GM13976 (cell line): ENCODE results near the gene VRK3.

Experiments used
- DNase-seq: peaks from one replicate; pipeline ENCODE4 v3.0.0; 2012; ENCODE audit warnings: low spot score
- in situ Hi-C: fragments of 300-500 bp; cut with MboI; formaldehyde crosslinking; loops from one replicate; pipeline ENCODE4 v1.12.0; 2022; ENCODE audit warnings: low sequenced_read_pairs, mixed read lengths, inconsistent platforms; ENCODE audit not compliant: unreplicated experiment
- TF ChIP-seq, protein P1 (sequence below): IDR thresholded peaks from 2 replicates; pipeline ENCODE4 v1.5.1; 2012; ENCODE audit warnings: borderline replicate concordance, mild to moderate bottlenecking; ENCODE audit not compliant: insufficient read depth; ENCODE audit errors: extremely low read depth, missing control alignments, control extremely low read depth

The VRK3 gene

DNA sequence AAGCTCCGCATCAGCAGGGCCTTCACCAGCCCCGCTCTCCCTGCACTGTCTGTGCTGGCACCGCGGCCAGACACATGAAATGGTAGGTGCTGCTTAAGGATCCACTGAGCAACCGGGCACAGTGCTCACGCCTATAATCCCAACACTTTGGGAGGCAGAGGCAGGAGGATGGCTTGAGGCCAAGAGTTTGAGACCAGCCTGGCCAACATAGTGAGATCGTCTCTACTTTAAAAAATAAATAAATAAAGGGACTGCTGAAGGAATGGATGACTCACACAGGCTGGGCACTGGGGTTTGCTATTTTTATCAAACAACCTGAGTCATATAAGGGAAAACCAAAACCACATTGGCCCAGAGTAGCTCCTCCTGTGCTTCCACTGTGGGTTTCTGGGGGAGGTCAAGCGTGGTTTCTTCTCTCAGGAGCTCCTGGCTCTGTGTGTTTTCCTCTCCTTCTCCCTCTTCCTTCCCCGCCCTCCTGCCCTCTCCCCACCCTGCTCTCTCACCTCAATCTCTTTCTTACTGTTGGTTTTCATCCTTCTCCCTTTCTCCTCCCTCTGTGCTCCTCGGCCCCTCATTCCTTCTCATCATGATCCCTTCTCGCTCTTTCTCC, 21.3 kb downstream of the VRK3 start:
- TF ChIP-seq, protein P1, sequence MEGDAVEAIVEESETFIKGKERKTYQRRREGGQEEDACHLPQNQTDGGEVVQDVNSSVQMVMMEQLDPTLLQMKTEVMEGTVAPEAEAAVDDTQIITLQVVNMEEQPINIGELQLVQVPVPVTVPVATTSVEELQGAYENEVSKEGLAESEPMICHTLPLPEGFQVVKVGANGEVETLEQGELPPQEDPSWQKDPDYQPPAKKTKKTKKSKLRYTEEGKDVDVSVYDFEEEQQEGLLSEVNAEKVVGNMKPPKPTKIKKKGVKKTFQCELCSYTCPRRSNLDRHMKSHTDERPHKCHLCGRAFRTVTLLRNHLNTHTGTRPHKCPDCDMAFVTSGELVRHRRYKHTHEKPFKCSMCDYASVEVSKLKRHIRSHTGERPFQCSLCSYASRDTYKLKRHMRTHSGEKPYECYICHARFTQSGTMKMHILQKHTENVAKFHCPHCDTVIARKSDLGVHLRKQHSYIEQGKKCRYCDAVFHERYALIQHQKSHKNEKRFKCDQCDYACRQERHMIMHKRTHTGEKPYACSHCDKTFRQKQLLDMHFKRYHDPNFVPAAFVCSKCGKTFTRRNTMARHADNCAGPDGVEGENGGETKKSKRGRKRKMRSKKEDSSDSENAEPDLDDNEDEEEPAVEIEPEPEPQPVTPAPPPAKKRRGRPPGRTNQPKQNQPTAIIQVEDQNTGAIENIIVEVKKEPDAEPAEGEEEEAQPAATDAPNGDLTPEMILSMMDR: no peak
- peak; percentile 78 for DNase-seq
- in situ Hi-C loops: no loop called here

DNA sequence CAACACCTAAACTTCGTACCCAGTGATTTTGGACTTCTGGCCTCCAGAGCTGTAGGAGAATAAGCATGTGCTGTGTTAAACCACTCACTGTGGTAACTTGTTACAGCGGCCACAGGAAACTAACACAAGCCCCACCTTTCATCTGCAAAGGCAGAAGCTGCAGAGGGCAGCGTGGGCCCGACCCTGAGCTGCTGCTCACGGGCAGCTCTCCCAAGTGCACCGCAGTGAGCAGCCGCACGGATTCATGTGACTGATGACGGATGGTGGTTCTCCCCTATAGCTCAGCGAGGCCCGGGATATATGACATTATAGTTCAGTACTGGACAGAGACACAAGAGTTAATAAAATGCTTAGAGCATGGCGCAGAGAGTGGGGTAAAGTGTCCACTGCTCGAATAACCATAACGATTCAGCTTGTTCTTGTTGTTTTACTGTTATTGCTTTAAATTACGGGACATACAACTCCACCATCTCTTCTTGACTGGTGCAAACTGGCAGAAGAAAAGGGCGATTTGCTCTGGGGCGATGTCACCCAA, 21.9 kb downstream of the VRK3 start:
- DNase-seq: no peak
- TF ChIP-seq, protein P1: no peak
- in situ Hi-C loops: no loop called here

DNA sequence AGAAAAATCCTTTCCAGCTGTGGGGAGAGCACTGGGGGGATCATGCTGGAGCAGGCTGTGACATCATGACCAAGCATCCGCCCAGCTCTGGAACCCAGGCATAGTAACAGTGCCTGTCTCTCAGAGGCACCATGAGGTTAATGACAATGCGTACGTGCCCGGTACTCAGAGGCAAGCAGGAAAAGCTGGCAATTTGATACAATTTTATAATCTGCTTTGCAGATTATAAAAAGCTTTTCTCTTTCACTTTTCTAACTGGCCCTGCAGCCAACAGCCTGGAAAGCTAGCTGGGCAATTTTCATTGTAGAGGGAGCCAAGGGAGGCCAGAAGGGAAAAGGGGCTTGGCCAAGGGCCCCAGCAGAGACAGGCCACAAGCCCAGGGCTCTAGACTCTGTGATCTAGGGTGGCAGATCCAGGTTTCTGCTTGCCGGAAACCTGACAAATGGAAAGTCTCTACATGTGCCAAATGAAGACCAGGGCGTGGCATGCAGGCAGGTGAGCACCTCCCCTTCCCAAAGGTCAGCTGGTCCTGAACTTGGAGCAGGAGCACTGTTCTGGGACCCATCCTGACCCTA, 22.7 kb downstream of the VRK3 start:
- no peak for DNase-seq
- in situ Hi-C loops: no loop called here
- TF ChIP-seq, protein P1: no peak

DNA sequence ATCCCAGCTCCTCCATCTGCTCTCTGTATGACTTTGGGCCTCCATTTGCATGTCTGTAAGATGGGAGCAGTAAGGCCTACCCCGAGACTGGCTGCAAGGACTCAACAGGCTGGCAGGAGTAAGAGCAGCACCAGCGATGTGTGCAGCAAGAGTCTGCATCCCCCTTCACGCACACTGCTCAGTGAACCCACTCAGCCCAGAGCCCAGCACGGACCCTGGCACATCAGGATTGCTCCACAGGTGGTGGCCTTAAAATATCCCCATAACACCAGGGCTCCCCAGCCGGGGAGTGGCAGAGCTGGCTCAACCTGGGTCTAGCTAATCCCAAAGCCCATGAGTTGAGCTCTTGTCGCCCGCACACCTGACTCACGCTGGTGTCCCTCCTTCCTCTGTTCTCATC, 23.4 kb downstream of the VRK3 start:
- TF ChIP-seq, protein P1: no peak

DNA sequence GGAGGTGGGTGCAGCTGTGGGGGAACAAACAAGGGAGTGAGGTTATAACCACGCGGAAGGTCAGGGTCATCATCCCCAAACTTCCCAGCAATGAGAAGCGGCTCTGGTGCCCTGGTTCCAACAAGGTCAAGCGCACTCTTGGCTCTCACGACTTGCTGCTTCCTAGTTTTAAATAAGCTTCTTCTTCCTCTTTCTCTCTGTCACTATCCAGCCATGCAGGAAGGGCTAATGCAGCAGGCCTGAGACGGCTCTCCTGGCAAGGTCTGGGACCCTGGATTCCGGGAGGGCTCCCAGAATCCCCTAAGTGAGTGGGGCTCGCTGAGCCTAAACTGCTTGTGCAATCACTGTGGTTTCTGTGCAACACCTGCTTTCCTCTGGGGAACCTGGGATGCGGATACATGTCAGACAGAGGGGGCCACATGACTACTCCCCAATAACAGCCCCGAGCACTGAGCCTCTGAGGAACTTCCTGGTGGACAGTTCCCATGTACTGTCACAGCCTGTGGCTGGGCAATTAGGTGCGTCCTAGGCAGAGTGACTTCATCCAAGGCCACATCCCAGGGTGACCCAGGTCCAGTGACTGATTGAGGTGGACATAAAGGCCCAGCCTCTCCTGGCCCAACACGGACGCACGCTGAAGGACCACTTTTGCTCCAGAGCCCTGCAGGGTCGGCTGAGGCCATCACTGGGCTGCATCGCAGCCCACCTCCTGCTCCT, 24.2 kb downstream of the VRK3 start:
- TF ChIP-seq, protein P1: no peak
- no peak for DNase-seq
- in situ Hi-C loops: no loop called here

More for the DNA sequence above, 23.4 kb downstream of the VRK3 start:
- no peak for DNase-seq
- in situ Hi-C loops: no loop called here

DNA sequence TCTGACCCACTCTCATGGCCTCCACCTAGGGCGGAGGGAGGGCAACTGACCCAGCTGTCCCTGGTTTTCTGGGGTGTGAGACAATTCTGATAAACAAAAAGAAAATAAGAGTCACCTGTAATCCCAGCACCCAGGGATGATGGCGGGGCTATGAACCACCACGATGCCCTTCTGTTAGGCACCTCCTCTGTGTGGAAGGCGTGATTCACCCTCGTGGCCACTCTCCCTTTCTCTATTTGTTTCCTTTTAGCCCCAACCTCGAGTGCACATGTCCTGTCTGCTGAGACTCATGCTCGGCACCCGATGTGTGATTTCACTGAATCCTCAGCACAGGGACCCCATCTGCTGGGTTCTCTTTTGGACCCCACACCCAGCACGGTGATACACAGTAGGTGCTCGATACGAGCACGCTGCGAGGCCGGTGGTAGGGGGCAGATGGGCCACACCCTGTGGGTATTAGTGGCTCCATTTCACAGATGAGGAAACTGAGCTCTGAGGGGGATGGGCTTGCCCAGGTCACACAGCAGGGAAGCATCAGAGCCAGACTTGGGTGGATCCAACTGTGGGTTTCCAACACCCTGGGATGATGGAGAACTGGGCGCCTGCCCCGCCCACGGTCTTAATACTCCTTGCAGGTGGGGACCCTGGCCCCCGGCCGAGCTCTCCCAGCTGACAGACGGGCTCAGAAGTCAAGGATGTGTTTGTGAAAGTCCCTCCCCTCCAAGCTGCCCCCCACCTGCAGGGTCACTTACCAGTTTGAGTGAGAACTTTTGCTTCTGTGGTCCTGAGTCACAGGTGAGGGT, 24.9 kb downstream of the VRK3 start:
- no peak for DNase-seq
- TF ChIP-seq, protein P1: no peak
- in situ Hi-C loops: no loop called here
